Measurements from ENCODE around the gene FBXL5.

The FBXL5 gene

DNA sequence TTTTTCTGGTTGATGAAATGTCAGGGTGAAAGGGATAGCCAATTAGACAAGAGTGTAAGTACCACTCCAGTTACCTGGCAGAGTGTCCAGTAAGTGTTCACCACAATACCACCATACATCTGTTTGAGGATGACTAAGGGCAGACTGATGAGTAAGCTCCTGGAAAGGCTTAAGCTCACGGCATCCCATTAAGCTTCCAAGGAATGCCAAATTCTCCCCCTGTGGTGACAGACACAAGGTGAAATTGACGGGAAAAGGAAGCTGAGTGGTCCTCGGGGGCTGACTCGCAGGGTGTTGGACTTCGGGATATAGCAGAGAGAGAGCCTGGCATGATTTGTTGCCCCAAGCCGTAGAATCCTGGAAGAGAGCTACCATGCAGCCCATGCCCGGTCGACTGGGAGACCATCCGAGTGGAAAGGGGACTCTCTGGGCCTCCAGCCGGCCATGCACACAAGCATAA, 40.1 kb upstream of the FBXL5 start:
- no peak overlapping the region for H3K4me3 ChIP-seq (replicated peaks; ENCODE audit: low read depth, low read length)
- TF ChIP-seq, protein P1, sequence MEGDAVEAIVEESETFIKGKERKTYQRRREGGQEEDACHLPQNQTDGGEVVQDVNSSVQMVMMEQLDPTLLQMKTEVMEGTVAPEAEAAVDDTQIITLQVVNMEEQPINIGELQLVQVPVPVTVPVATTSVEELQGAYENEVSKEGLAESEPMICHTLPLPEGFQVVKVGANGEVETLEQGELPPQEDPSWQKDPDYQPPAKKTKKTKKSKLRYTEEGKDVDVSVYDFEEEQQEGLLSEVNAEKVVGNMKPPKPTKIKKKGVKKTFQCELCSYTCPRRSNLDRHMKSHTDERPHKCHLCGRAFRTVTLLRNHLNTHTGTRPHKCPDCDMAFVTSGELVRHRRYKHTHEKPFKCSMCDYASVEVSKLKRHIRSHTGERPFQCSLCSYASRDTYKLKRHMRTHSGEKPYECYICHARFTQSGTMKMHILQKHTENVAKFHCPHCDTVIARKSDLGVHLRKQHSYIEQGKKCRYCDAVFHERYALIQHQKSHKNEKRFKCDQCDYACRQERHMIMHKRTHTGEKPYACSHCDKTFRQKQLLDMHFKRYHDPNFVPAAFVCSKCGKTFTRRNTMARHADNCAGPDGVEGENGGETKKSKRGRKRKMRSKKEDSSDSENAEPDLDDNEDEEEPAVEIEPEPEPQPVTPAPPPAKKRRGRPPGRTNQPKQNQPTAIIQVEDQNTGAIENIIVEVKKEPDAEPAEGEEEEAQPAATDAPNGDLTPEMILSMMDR (IDR thresholded peaks at IDR 0.05; ENCODE audit: low read length, missing control alignments), result no peak
- peak; percentile 86 for DNase-seq (ENCODE audit: low read depth)

DNA sequence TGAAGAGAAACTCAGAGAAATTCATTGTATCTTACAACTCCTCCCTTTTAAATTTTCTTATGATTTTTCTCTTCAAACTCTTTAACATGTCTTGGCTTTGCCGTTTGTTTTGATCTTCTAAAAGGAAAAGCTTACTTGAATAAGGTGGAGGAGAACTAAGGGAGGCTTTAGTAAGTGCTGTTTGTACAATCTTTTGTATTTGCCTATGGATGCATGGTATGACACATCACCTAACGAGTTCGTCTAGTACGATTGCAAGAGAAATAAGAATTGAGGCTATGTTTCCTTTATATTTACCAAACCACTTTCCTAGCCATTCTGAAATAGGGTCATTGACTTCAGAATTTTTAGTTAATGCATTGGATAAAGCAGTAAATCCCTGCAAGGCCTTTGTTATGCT, 39.3 kb upstream of the FBXL5 start:
- no peak overlapping the region for H3K4me3 ChIP-seq (replicated peaks; ENCODE audit: low read depth, low read length)
- TF ChIP-seq, protein P1 (IDR thresholded peaks at IDR 0.05; ENCODE audit: low read length, missing control alignments), result no peak
- no peak for DNase-seq (ENCODE audit: low read depth)

DNA sequence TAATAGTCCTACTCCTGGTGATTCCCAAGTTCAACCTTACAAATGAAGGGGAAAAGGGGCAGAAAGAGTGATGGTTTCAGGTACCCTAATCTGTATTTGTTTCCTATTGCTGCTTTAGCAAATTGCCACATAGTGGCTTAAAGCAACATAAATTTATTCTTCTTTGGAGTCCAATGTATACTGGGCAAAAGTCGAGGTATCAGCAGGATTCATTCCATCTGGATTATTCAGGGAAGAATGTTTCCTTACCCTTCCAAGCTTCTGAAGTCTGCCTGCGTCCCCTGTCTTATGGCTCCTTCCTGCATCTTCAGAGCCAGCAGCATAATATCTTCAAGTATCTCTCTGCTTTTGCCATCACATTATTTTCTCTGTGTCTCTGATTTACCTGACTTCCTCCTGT, 37.4 kb upstream of the FBXL5 start:
- TF ChIP-seq, protein P1 (IDR thresholded peaks at IDR 0.05; ENCODE audit: low read length, missing control alignments), result no peak

DNA sequence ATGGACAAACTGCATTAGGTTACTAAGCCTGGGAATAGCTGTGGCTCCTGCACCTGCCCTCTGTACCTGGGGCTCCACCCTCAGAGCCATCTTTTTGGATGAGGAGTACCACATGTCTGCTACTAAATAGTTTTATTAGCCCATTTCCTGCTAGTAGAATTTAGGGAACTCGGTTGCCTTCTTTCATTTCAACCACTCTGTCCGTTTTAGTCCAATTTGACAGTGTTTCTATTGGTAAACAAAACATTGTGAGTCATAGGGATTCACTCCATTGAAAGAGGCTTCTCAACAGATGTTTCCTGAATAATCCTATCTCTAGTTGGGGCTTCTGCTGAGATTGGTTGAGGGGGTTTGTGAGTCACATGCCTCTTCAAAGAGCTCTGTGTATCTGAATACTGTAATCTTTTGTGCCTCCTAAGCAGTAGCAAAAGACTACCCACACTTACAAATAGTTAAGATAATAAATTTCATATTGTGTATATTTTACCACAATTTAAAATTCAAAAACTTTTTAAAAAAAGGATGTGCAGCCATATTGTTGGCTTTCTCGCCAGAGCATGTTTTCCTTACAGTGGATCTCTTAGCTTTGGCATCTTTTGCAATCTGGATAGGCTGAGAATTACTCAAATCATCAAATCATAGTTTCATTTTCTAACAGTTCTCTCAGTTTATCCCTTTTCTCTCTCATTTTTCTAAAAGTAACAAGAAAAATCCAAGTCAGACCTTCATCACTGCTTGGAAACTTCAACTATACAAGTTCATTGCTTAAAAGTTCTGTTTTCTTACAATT, 36.4 kb upstream of the FBXL5 start:
- TF ChIP-seq, protein P1 (IDR thresholded peaks at IDR 0.05; ENCODE audit: low read length, missing control alignments), result no peak
- peak; percentile 66 for DNase-seq (ENCODE audit: low read depth)
- no peak overlapping the region for H3K4me3 ChIP-seq (replicated peaks; ENCODE audit: low read depth, low read length)

More for the DNA sequence above, 37.4 kb upstream of the FBXL5 start:
- no peak overlapping the region for H3K4me3 ChIP-seq (replicated peaks; ENCODE audit: low read depth, low read length)
- no peak for DNase-seq (ENCODE audit: low read depth)

DNA sequence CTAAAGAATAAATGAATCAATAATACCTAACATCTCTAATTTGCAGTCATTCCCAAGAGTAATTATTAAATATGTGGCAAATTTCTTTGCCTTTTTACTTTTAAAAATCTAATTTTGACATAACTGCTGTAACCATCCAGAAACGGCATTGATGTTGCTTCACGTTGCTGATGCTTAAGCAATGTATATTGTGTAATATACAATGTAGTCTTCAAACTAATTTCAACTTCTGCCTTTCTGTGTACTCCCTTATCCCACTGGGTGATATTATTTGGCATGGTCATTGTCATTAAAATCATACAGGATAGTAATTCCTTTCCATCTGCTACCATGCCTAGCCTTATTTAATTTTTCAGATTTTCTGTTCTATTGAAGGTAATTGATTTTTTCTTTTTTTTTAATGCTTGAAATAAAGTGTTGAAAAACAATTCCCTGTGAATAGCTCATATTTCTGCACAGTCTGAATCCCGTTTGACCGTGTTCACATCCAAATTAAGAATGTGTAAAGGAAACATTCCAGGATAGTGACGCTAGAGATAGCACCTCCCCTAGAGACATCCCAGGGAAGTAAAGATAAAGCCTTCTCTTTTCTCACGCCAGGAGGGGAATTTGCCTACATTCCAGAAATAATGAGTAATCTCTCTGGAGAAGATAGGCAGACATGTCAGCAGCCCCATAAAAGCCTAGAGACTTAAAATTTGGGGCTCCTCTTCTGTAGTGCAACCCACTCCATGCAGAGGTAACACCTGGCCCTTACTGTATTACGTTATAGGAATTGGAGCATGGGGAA, 35.1 kb upstream of the FBXL5 start:
- H3K4me3 ChIP-seq (replicated peaks; ENCODE audit: low read depth, low read length), result no peak overlapping the region
- peak; percentile 97 for DNase-seq (ENCODE audit: low read depth)
- TF ChIP-seq, protein P1 (IDR thresholded peaks at IDR 0.05; ENCODE audit: low read length, missing control alignments), result no peak

DNA sequence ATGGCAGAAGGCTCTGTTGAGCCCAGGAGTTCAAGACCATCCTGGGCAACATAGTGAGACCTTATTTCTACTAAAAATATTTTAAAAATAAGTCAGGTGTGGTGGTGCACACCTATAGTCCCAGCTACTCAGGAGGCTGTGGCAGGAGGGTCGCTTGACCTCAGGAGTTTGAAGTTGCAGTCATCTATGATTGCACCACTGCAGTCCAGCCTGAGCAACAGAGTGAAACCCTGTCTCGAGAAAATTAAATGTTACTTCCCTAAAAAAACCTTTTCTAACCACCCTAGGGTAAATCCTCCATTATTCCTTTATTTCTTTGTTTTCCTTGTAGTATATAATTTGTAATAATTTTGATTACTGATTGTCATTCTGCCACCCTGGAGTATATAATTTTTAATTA, 34.4 kb upstream of the FBXL5 start:
- H3K4me3 ChIP-seq (replicated peaks; ENCODE audit: low read depth, low read length), result no peak overlapping the region
- peak; percentile 43 for DNase-seq (ENCODE audit: low read depth)
- TF ChIP-seq, protein P1 (IDR thresholded peaks at IDR 0.05; ENCODE audit: low read length, missing control alignments), result no peak
